Lower leg skin (tissue), 4 donors: ENCODE measurements around the gene CELF2. TPM values are rescaled to one million over a fixed set of nuclear protein-coding genes. Genes with fewer than 3 reads are reported as not detected.

Source experiments
- DNase-seq, 2 donors: peaks; one replicate each; pipeline ENCODE4 v3.0.0-alpha.2; 2019; ENCODE audit warnings: low spot score in 2 of 2
- H3K4me3 ChIP-seq: fragments of 200-600 bp; sonication (generic); 2 replicates; pipeline ENCODE4 v1.5.1; 2017; ENCODE audit warnings: mild to moderate bottlenecking, low read depth; ENCODE audit not compliant: poor library complexity, severe bottlenecking
- CTCF ChIP-seq, 3 donors: fragments of 450-650 bp; IDR thresholded peaks; one replicate each; pipeline ENCODE4 v1.5.1; 2016; ENCODE audit warnings: antibody characterized with exemption in 3 of 3, mild to moderate bottlenecking in 3 of 3, moderate library complexity in 2 of 3
- POLR2A ChIP-seq, 2 donors: fragments of 450-650 bp; IDR thresholded peaks; one replicate each; pipeline ENCODE4 v1.6.1; 2016 to 2017; ENCODE audit warnings: antibody characterized with exemption in 2 of 2, mild to moderate bottlenecking in 1 of 2, moderate library complexity in 1 of 2
- WGBS, 2 donors: methylation state at CpG; one replicate each; pipeline ENCODE4 v1.1.5; 2018; 5-methylcytosine and 5-hydroxymethylcytosine counted together
- intact Hi-C: fragments of 100-400 bp; cut with DNase I; formaldehyde crosslinking; loops from one replicate; pipeline ENCODE4 v1.15.0; 2023; ENCODE audit warnings: low total_unique reads
- total RNA-seq, 4 donors: library from RNA; depleted of rRNA; stranded (reverse); fragments of >200 nt; gene quantifications; one replicate each; pipeline ENCODE4 v1.1.0, GENCODE V29; 2016

CELF2 gene
- total RNA-seq, 4 donors from 2014 or later: 16.9 to 39.9 (median 20.7) TPM

GRCh38 chr10:11112718-11113117 is 95.0 kb downstream of the CELF2 start:
- intact Hi-C loops: no loop called here
- WGBS, 2 donors: 93 to 94% methylated on average over 11 of the region's 11 CpGs

GRCh38 chr10:11113156-11113555 is 95.5 kb downstream of the CELF2 start:
- 76 to 85% methylated on average over 4 of the region's 4 CpGs for WGBS, 2 donors

More at GRCh38 chr10:11112718-11113117, 95.0 kb downstream of the CELF2 start:
- no peak overlapping the region for H3K4me3 ChIP-seq
- no peak for DNase-seq
- no peak for TF ChIP-seq CTCF (IDR thresholded peaks at IDR 0.05)
- no peak for TF ChIP-seq POLR2A (IDR thresholded peaks at IDR 0.05)

GRCh38 chr10:11114269-11114668 is 96.6 kb downstream of the CELF2 start:
- H3K4me3 ChIP-seq: no peak overlapping the region
- intact Hi-C loops: no loop called here
- DNase-seq: no peak
- WGBS, 2 donors: 90 to 97% methylated on average over 2 of the region's 2 CpGs
- TF ChIP-seq CTCF (IDR thresholded peaks at IDR 0.05) (no peak), POLR2A (IDR thresholded peaks at IDR 0.05) (no peak)

More at GRCh38 chr10:11113156-11113555, 95.5 kb downstream of the CELF2 start:
- no peak for DNase-seq
- no peak overlapping the region for H3K4me3 ChIP-seq
- TF ChIP-seq POLR2A (IDR thresholded peaks at IDR 0.05) (no peak), CTCF (IDR thresholded peaks at IDR 0.05) (no peak)
- intact Hi-C loops: no loop called here

- no peak overlapping the region for H3K4me3 ChIP-seq
- no peak for TF ChIP-seq POLR2A (IDR thresholded peaks at IDR 0.05)
- TF ChIP-seq CTCF (IDR thresholded peaks at IDR 0.05): no peak
- intact Hi-C loops: no loop called here
- 74 to 76% methylated on average over 3 of the region's 3 CpGs for WGBS, 2 donors
- no peak for DNase-seq
These were observed 97.7 kb downstream of the CELF2 start for GRCh38 chr10:11115337-11115736.

GRCh38 chr10:11116361-11116760 is 98.7 kb downstream of the CELF2 start:
- no peak for TF ChIP-seq CTCF (IDR thresholded peaks at IDR 0.05)
- TF ChIP-seq POLR2A (IDR thresholded peaks at IDR 0.05): no peak
- DNase-seq: no peak
- 89 to 92% methylated on average over 4 of the region's 4 CpGs for WGBS, 2 donors
- no peak overlapping the region for H3K4me3 ChIP-seq
- intact Hi-C loops: no loop called here

GRCh38 chr10:11116817-11117216 is 99.1 kb downstream of the CELF2 start:
- intact Hi-C loops: no loop called here
- TF ChIP-seq CTCF (IDR thresholded peaks at IDR 0.05): no peak
- TF ChIP-seq POLR2A (IDR thresholded peaks at IDR 0.05): no peak
- H3K4me3 ChIP-seq: no peak overlapping the region
- 84 to 89% methylated on average over 6 of the region's 6 CpGs for WGBS, 2 donors
- no peak for DNase-seq
